GM12874 (cell line): Measurements from ENCODE around the gene BICDL2.
A peak's percentile ranks its signal among the peaks of the same experiment; 100 is the strongest.

Source experiments
- TF ChIP-seq, protein P1 (sequence below): IDR thresholded peaks from 2 replicates; pipeline ENCODE4 v1.5.1; 2011; ENCODE audit warnings: low read depth, mild to moderate bottlenecking, control low read depth, low read length, moderate library complexity; ENCODE audit not compliant: insufficient read depth

BICDL2 gene

DNA sequence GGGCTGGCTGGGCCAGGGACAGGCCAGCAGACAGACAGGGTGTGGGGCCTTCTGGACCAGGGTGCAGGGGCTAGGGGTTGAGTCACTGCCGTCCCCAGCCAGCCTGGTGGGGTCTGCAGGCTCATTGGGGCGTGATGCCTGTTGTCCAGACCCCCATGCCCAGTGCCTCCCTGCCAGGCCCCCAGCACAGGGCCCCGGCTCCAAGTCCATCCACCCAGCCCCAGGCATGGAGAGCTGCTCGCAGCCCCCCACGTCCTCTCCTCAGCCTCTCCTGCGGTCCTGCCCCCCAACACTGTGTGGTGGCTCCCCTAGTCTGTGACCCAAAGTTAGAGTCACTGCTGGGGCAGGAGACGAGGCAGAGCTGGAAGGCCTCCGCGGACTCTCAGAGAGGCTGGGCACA is 49.5 kb downstream of the BICDL2 start:
- TF ChIP-seq, protein P1, sequence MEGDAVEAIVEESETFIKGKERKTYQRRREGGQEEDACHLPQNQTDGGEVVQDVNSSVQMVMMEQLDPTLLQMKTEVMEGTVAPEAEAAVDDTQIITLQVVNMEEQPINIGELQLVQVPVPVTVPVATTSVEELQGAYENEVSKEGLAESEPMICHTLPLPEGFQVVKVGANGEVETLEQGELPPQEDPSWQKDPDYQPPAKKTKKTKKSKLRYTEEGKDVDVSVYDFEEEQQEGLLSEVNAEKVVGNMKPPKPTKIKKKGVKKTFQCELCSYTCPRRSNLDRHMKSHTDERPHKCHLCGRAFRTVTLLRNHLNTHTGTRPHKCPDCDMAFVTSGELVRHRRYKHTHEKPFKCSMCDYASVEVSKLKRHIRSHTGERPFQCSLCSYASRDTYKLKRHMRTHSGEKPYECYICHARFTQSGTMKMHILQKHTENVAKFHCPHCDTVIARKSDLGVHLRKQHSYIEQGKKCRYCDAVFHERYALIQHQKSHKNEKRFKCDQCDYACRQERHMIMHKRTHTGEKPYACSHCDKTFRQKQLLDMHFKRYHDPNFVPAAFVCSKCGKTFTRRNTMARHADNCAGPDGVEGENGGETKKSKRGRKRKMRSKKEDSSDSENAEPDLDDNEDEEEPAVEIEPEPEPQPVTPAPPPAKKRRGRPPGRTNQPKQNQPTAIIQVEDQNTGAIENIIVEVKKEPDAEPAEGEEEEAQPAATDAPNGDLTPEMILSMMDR: no peak

DNA sequence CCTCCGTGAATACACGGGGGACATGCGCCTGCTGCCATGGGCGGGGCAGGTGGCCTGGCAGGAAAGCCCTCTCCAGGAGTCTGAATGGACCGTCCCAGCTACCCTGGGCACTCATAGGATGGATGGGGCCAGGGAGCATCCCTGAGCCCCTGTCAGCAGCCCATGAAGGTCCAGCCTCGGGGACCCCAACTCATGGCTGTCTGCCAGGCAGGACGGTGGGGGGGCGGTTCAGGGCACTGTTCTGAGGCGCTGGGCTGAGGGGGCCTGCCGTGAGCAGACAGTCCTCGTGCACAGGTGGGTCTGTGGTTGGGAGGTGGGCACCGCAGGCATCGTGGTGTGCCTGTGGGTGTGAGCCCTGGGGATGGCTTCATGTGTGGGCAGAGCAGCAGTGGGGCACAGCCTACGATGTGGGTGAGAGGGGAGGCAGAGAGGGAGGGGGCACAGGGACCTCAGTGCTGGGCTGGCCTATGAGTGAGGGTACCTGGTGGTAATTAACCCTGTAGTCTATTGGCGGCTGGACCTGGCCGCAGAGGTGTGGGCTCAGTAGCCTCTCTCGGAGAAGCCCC is 50.0 kb downstream of the BICDL2 start:
- TF ChIP-seq, protein P1: no peak

DNA sequence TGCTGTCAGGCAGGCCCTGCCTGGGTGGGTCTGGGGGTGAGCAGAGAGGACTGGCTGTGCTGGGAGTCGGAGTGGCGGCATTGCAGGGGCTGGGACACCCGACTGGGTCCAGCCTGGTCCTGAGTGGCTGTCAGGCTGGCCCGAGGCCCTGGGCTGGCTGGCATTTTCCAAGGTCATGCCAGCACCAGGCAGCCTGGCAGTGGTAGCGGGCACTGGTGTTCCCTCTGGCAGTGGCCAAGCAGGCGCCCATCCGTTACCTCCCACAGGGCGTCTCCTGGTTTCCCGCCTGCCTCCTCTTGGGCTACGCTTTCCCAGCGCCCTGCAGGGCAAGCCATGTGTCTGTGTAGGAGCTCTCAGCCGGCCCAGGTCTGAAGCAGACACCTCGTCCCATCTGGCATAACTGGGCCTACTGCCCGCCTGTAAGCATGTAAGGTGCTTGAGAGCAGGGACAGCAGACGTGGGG is 50.8 kb downstream of the BICDL2 start:
- TF ChIP-seq, protein P1: no peak

DNA sequence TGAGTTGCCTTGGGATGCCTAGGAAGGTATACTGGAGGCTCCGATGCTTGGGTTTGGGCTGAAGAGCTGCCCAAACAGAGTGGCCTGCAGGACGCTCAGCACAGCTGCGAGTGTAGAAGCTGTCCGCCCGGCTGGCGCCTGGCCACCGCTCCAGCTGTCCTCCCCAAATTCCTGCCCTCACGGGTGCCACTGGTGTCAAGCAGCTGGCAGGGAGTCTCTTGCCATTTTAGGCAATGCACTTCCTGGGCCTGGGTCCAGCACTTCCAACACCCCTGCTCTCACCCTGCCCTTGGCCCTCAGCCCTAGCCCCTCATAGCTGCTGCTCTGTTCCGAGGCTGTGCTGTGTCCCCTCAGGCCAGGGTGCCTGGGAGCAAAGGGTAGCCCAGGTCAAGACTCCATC is 51.3 kb downstream of the BICDL2 start:
- TF ChIP-seq, protein P1: no peak

DNA sequence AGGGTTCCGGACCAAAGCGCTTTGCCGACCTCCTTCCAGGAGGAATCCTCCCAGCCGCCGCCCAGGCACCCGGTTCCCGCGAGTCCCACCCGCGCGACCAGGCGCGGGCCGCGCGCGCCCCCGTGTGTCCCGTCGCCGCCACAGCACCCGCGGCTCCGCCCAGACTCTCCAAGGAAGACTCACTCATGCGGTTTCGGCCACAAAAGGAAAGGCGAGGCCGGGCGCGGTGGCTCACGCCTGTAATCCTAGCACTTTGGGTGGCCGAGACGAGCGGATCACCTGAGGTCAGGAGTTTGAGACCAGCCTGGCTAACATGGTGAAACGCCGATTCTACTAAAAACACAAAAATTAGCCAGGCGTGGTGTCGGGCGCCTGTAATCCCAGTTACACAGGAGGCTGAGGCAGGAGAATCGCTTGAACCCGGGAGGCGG is 53.0 kb downstream of the BICDL2 start:
- TF ChIP-seq, protein P1: peak; percentile 97

DNA sequence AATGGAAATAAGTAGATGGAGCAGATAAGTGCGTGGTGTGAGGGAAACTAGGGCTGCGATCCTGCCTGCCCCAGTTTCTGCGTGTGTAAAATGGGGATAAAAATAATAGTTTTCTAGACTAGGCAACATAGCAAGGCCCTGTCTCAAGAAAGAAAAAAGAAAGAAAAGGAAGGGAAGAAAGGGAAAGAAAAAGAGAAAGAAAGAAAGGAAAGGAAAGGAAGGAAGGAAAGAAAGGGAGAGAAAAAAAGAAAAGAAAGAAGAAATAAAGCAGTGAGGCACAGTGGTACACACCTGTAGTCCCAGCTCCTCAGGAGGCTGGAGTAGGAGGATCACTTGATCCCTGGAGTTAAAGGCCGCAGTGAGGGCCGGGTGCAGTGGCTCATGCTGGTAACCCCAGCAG is 54.3 kb downstream of the BICDL2 start:
- TF ChIP-seq, protein P1: no peak

DNA sequence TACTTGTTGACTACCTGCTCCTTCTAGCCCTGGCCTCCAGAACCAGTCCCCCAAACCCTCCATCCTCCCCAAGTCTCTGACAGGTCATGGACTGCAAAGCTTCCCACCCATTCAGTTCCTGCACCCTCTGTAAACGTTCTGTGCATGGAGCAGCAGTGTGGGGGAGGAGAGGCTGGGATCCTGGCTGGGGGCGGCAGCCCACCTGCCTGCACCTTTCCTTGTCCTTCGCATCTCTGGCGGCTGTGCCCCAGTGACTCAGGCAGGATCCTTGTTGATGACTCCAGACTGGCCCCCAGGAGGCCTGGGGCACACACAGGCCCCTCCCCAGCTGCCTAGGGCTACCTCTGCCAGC is 54.9 kb downstream of the BICDL2 start:
- TF ChIP-seq, protein P1: no peak
